IMR-90 (cell line): ENCODE measurements around the gene NUTM2B. TPM values are rescaled to one million over a fixed set of nuclear protein-coding genes. Genes with fewer than 3 reads are reported as not detected.
"Not testable (repeated sequence)": the region's sequence is repeated elsewhere in the genome, so short reads cannot be mapped to it uniquely, and the experiment has no call there.

ENCODE experiments used
- ATAC-seq: fragments of 200-7000 bp; cut with Tn5 transposase; 2 replicates; pipeline ENCODE4 v1.9.1; 2020; ENCODE audit warnings: low read depth, mild to moderate bottlenecking, moderate library complexity
- BruUV-seq: library from RNA; stranded (reverse); fragments of 400-500 nt; replicated peaks from 2 replicates; lab custom pipeline; 2021; lab: Mats Ljungman, UMichigan
- CTCF ChIA-PET: fragments of 300-600 bp; formaldehyde crosslinking; extraction: SDS; loops from one replicate; lab custom pipeline; 2021; ENCODE audit warnings: antibody characterized with exemption; lab: Yijun Ruan, JAX
- POLR2A ChIA-PET: fragments of 300-600 bp; sonication (Branson Sonifier 250); formaldehyde crosslinking; loops from one replicate; lab custom pipeline; 2022; ENCODE audit warnings: antibody characterized with exemption; ENCODE audit not compliant: unreplicated experiment; lab: Charles Lee
- DNase-seq: peaks from one replicate; pipeline ENCODE4 v3.0.0; 2013
- H2AFZ ChIP-seq: replicated peaks from 2 replicates; pipeline ENCODE3; 2013; ENCODE audit warnings: low read length, mild to moderate bottlenecking; ENCODE audit not compliant: poor library complexity
- H2AK5ac ChIP-seq: 2 replicates; pipeline ENCODE4 v1.6.1; 2013; ENCODE audit warnings: low read depth, low read length, inconsistent platforms
- H2AK9ac ChIP-seq: replicated peaks from 2 replicates; pipeline ENCODE3; 2013; ENCODE audit warnings: mild to moderate bottlenecking, low read depth, low read length, moderate library complexity; ENCODE audit not compliant: poor library complexity
- H2BK120ac ChIP-seq: 2 replicates; pipeline ENCODE4 v1.6.1; 2013; ENCODE audit warnings: low read depth, low read length, inconsistent platforms
- H2BK15ac ChIP-seq: 3 replicates; pipeline ENCODE4 v1.6.1; 2013; ENCODE audit warnings: low read depth, low read length, inconsistent platforms
- H2BK20ac ChIP-seq: 2 replicates; pipeline ENCODE4 v1.6.1; 2013; ENCODE audit warnings: low read depth, mild to moderate bottlenecking, inconsistent platforms, low read length, moderate library complexity
- H2BK5ac ChIP-seq: 2 replicates; pipeline ENCODE4 v1.6.1; 2013; ENCODE audit warnings: mild to moderate bottlenecking, low read depth, low read length, inconsistent platforms; ENCODE audit not compliant: poor library complexity, severe bottlenecking
- H3K14ac ChIP-seq: replicated peaks from 2 replicates; pipeline ENCODE4 v1.6.1; 2013; ENCODE audit warnings: low read depth, low read length, inconsistent platforms
- H3K18ac ChIP-seq: 2 replicates; pipeline ENCODE4 v1.6.1; 2013; ENCODE audit warnings: low read depth, low read length, control low read depth
- H3K23ac ChIP-seq: 2 replicates; pipeline ENCODE4 v1.6.1; 2013; ENCODE audit warnings: low read depth, low read length, inconsistent platforms
- H3K27ac ChIP-seq: 2 replicates; pipeline ENCODE4 v1.5.1; 2013; ENCODE audit warnings: mild to moderate bottlenecking, control low read depth, low read length; ENCODE audit not compliant: insufficient read depth
- H3K27me3 ChIP-seq: 2 replicates; pipeline ENCODE4 v1.6.1; 2013; ENCODE audit warnings: low read length; ENCODE audit not compliant: control insufficient read depth, insufficient read depth
- H3K36me3 ChIP-seq: 2 replicates; pipeline ENCODE4 v1.6.1; 2013; ENCODE audit warnings: low read length, mixed read lengths; ENCODE audit not compliant: control insufficient read depth, insufficient read depth
- H3K4ac ChIP-seq: 2 replicates; pipeline ENCODE4 v1.6.1; 2013; ENCODE audit warnings: low read depth, low read length, inconsistent platforms
- H3K4me1 ChIP-seq: 2 replicates; pipeline ENCODE4 v1.6.1; 2013; ENCODE audit warnings: low read length, mixed read lengths; ENCODE audit not compliant: control insufficient read depth, insufficient read depth
- H3K4me2 ChIP-seq: 2 replicates; pipeline ENCODE4 v1.6.1; 2013; ENCODE audit warnings: low read depth, mild to moderate bottlenecking, control low read depth, low read length, moderate library complexity
- H3K4me3 ChIP-seq: 2 replicates; pipeline ENCODE4 v1.5.1; 2013; ENCODE audit warnings: low read depth, mild to moderate bottlenecking, control low read depth, low read length, moderate library complexity; ENCODE audit not compliant: insufficient read depth
- H3K56ac ChIP-seq: 2 replicates; pipeline ENCODE4 v1.6.1; 2013; ENCODE audit warnings: low read length, inconsistent platforms; ENCODE audit not compliant: insufficient read depth; ENCODE audit errors: extremely low read depth
- H3K79me1 ChIP-seq, 2 experiments: 2 replicates each; pipeline ENCODE4 v1.6.1; 2013; ENCODE audit warnings: low read length in 2 of 2, inconsistent platforms in 1 of 2, low read depth in 1 of 2
- H3K9ac ChIP-seq: 2 replicates; pipeline ENCODE4 v1.6.1; 2013; ENCODE audit warnings: low read depth, low read length, control low read depth
- H3K9me1 ChIP-seq: 2 replicates; pipeline ENCODE4 v1.6.1; 2013; ENCODE audit warnings: low read length, inconsistent platforms; ENCODE audit not compliant: insufficient read depth
- H3K9me3 ChIP-seq: 2 replicates; pipeline ENCODE4 v1.6.1; 2013; ENCODE audit warnings: low read length; ENCODE audit not compliant: control insufficient read depth, insufficient read depth
- H4K20me1 ChIP-seq: 2 replicates; pipeline ENCODE4 v1.6.1; 2013; ENCODE audit warnings: low read length, inconsistent platforms; ENCODE audit not compliant: insufficient read depth
- H4K5ac ChIP-seq: 2 replicates; pipeline ENCODE4 v1.6.1; 2013; ENCODE audit warnings: mild to moderate bottlenecking, low read depth, low read length, control low read depth
- H4K8ac ChIP-seq, 2 experiments: 2 replicates each; pipeline ENCODE4 v1.6.1; 2013; ENCODE audit warnings: low read depth in 2 of 2, low read length in 2 of 2, control low read depth in 1 of 2, inconsistent platforms in 1 of 2
- H4K91ac ChIP-seq: 2 replicates; pipeline ENCODE4 v1.6.1; 2013; ENCODE audit warnings: low read depth, low read length, inconsistent platforms; ENCODE audit not compliant: insufficient read depth
- WGBS, 2 experiments: methylation state at CpG; one replicate each; pipeline versions ENCODE4 v1.1.5 to v1.1.7; 2013; ENCODE audit warnings: missing lambda C conversion rate in 2 of 2; ENCODE audit not compliant: insufficient read length in 1 of 2; ENCODE audit errors: extremely low coverage in 2 of 2; 5-methylcytosine and 5-hydroxymethylcytosine counted together
- dilution Hi-C: fragments of 300-500 bp; cut with HindIII; formaldehyde crosslinking; loops from one replicate; pipeline ENCODE4 v1.14.3; 2018; ENCODE audit warnings: low sequenced_read_pairs; ENCODE audit not compliant: unreplicated experiment
- in situ Hi-C: fragments of 300-500 bp; cut with MboI; formaldehyde crosslinking; loops from 3 replicates; pipeline ENCODE4 v1.14.3; 2019; ENCODE audit warnings: low sequenced_read_pairs, inconsistent platforms, mixed read lengths
- intact Hi-C: fragments of 100-400 bp; cut with micrococcal nuclease; formaldehyde crosslinking; loops from 2 replicates; pipeline ENCODE4 v1.10.0; 2022
- polyA plus RNA-seq, 3 experiments: library from polyadenylated mRNA; depleted of rRNA; stranded (reverse); fragments of >200 nt; gene quantifications; 2 replicates each; pipeline ENCODE4 v1.2.3, GENCODE V29; 2012; ENCODE audit warnings: low replicate concordance in 1 of 3
- total RNA-seq: library from RNA; depleted of rRNA; stranded (reverse); fragments of >200 nt; gene quantifications from 2 replicates; pipeline ENCODE4 v1.2.3, GENCODE V29; 2012
- TF ChIP-seq, protein P1 (sequence below): conservative IDR thresholded peaks from 2 replicates; pipeline ENCODE4 v1.5.1; 2012; ENCODE audit warnings: mild to moderate bottlenecking, low read depth, low read length, improper control_type of control experiment

NUTM2B gene
- total and polyA plus RNA-seq, 2 of the 4 experiments (the other 2 are of a cell fraction) = 0.18 to 0.29 TPM

DNA sequence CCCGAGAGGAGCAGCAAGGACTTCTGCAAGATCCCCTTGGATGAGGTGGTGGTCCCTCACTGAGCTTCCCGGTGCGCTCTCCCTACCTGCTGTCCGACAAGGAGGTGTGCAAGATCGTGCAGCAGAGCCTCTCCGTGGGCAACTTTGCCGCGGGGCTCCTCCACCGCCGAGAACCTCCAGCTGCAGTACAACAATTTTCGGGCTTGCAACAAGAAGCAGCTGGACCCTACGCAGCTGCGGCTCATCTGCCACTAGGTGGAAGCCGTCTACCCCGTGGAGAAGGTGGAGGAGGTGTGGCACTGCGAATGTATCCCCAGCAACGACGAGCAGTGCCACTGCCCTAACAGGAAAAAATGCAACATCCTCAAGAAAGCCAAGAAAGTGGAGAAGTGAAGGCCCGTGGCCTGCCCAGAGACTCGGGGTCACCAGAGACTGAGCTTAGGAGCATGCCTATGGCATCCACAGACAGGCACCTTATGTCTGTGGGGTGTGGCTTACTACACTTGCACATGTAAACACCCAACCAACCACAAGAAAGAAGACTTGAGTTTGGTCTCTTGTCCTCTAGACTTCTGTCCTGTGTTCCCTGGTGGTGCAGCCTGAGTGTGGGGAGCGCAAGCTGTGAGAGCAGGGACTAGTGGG, 17.9 kb upstream of the NUTM2B start:
- dilution Hi-C loops, H3K9me3 ChIP-seq, H4K20me1 ChIP-seq, H3K4me2 ChIP-seq, H2AK5ac ChIP-seq, H3K9ac ChIP-seq, H4K8ac ChIP-seq, H4K5ac ChIP-seq, H3K18ac ChIP-seq, H3K14ac ChIP-seq, H2AK9ac ChIP-seq, H3K79me1 ChIP-seq, in situ Hi-C loops, H2BK120ac ChIP-seq, BruUV-seq, H3K4me3 ChIP-seq, H4K91ac ChIP-seq, H3K4me1 ChIP-seq, H3K27ac ChIP-seq, H3K27me3 ChIP-seq, H2BK5ac ChIP-seq, H3K23ac ChIP-seq, H3K56ac ChIP-seq, CTCF ChIA-PET, H3K9me1 ChIP-seq, H2AFZ ChIP-seq, H2BK15ac ChIP-seq, H2BK20ac ChIP-seq, H3K4ac ChIP-seq, intact Hi-C loops, POLR2A ChIA-PET: not testable (repeated sequence)
- 93% methylated on average over 7 of the region's 21 CpGs; no CpG with 5 or more reads in 1 of the 2 experiments for WGBS, 2 experiments
- H3K36me3 ChIP-seq = peaks cover 14% of the 10 kb centered on the region
- TF ChIP-seq, protein P1, sequence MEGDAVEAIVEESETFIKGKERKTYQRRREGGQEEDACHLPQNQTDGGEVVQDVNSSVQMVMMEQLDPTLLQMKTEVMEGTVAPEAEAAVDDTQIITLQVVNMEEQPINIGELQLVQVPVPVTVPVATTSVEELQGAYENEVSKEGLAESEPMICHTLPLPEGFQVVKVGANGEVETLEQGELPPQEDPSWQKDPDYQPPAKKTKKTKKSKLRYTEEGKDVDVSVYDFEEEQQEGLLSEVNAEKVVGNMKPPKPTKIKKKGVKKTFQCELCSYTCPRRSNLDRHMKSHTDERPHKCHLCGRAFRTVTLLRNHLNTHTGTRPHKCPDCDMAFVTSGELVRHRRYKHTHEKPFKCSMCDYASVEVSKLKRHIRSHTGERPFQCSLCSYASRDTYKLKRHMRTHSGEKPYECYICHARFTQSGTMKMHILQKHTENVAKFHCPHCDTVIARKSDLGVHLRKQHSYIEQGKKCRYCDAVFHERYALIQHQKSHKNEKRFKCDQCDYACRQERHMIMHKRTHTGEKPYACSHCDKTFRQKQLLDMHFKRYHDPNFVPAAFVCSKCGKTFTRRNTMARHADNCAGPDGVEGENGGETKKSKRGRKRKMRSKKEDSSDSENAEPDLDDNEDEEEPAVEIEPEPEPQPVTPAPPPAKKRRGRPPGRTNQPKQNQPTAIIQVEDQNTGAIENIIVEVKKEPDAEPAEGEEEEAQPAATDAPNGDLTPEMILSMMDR = peak; percentile 18; the same call in 1 of the 2 replicates
- ATAC-seq = peak; percentile 51; the same call in 1 of the 2 replicates
- DNase-seq = peak; percentile 45

DNA sequence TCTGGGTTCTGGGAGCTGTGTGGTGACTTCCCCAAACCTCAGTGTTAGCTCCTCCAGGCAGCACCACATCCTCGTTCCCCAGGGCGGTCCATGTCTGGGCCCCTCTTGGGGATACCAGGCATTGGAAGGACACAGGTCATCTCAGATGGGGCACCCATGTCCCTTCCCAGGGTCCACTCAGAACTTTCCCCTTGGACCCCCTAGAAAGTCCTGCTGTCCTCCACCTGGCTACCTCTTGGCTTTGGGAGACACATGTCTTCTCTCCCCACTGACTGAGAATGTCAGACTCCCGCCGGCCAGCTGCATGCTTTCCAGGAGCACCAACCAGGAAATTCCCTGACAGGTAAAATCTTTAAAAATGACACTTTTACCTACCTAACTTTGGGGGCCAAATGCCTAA, 16.4 kb upstream of the NUTM2B start:
- H3K79me1 ChIP-seq, H3K56ac ChIP-seq, H3K4ac ChIP-seq, H3K9me3 ChIP-seq, H3K27me3 ChIP-seq, H3K9ac ChIP-seq, H4K5ac ChIP-seq, H2BK15ac ChIP-seq, H4K8ac ChIP-seq, intact Hi-C loops, H4K91ac ChIP-seq, H2AFZ ChIP-seq, ATAC-seq, H3K4me2 ChIP-seq, dilution Hi-C loops, H2BK5ac ChIP-seq, CTCF ChIA-PET, H3K14ac ChIP-seq, H3K4me3 ChIP-seq, H3K18ac ChIP-seq, H2AK9ac ChIP-seq, DNase-seq, in situ Hi-C loops, POLR2A ChIA-PET, H2BK120ac ChIP-seq, H2AK5ac ChIP-seq, H2BK20ac ChIP-seq, H3K9me1 ChIP-seq, H4K20me1 ChIP-seq, H3K27ac ChIP-seq, H3K23ac ChIP-seq, BruUV-seq, H3K4me1 ChIP-seq: not testable (repeated sequence)
- H3K36me3 ChIP-seq = peaks cover 14% of the 10 kb centered on the region
- 100% methylated on average over 1 of the region's 4 CpGs; no CpG with 5 or more reads in 1 of the 2 experiments for WGBS, 2 experiments
